KMS-11 (cell line): ENCODE results near the gene C10orf71.

ENCODE experiments used
- H2AFZ ChIP-seq: fragments of 200-600 bp; sonication (generic); 2 replicates; pipeline ENCODE4 v1.6.1; 2016; ENCODE audit warnings: antibody characterized with exemption, mixed run types, low read depth
- H3K27ac ChIP-seq: fragments of 200-600 bp; sonication (generic); 2 replicates; pipeline ENCODE4 v1.6.1; 2016; ENCODE audit warnings: mild to moderate bottlenecking, mixed run types
- H3K27me3 ChIP-seq: fragments of 200-600 bp; sonication (generic); 2 replicates; pipeline ENCODE4 v1.6.1; 2017; ENCODE audit warnings: mild to moderate bottlenecking, low read depth, mixed run types, moderate library complexity; ENCODE audit not compliant: insufficient read depth
- H3K36me3 ChIP-seq: fragments of 200-600 bp; sonication (generic); 2 replicates; pipeline ENCODE4 v1.6.1; 2017; ENCODE audit warnings: mild to moderate bottlenecking, mixed run types; ENCODE audit not compliant: insufficient read depth
- H3K4me1 ChIP-seq: fragments of 200-600 bp; sonication (generic); 2 replicates; pipeline ENCODE4 v1.6.1; 2016; ENCODE audit warnings: mild to moderate bottlenecking, low read depth, mixed run types; ENCODE audit not compliant: poor library complexity, severe bottlenecking
- H3K4me2 ChIP-seq: fragments of 200-600 bp; sonication (generic); 2 replicates; pipeline ENCODE4 v1.7.0; 2016; ENCODE audit warnings: mild to moderate bottlenecking, mixed run types
- H3K4me3 ChIP-seq: fragments of 200-600 bp; sonication (generic); IDR thresholded peaks from 2 replicates; pipeline ENCODE4 v1.6.1; 2017; ENCODE audit warnings: low read depth, low read length, mixed read lengths; ENCODE audit not compliant: insufficient read depth
- H3K79me2 ChIP-seq: fragments of 200-600 bp; sonication (generic); 2 replicates; pipeline ENCODE4 v1.6.1; 2016; ENCODE audit warnings: low read depth, mixed run types; ENCODE audit not compliant: insufficient read depth
- H3K9ac ChIP-seq: fragments of 200-600 bp; sonication (generic); 2 replicates; pipeline ENCODE4 v1.6.1; 2016; ENCODE audit warnings: mild to moderate bottlenecking, mixed run types
- H4K20me1 ChIP-seq: fragments of 200-600 bp; sonication (generic); 2 replicates; pipeline ENCODE4 v1.6.1; 2016; ENCODE audit warnings: mild to moderate bottlenecking, mixed run types; ENCODE audit not compliant: insufficient read depth
- CTCF ChIP-seq: fragments of 200-600 bp; sonication (generic); conservative IDR thresholded peaks from 2 replicates; pipeline ENCODE4 v1.6.1; 2017; ENCODE audit warnings: low read depth, mild to moderate bottlenecking, antibody characterized with exemption, low read length, moderate library complexity, mixed read lengths

The C10orf71 gene

GRCh38 chr10:49273626-49274025 lies 25.3 kb upstream of the C10orf71 start:
- Histone ChIP-seq H4K20me1 (no peaks in the 10 kb centered on the region), H3K4me1 (no peaks in the 10 kb centered on the region), H3K4me2 (no peak overlapping the region), H3K36me3 (no peaks in the 10 kb centered on the region), H3K27ac (no peak overlapping the region), H3K79me2 (no peaks in the 10 kb centered on the region), H3K9ac (no peak overlapping the region), H3K27me3 (no peaks in the 10 kb centered on the region), H3K4me3 (no peak overlapping the region), H2AFZ (no peak overlapping the region)
- no peak for TF ChIP-seq CTCF

GRCh38 chr10:49274886-49275285 lies 24.1 kb upstream of the C10orf71 start:
- Histone ChIP-seq H3K27ac (no peak overlapping the region), H3K36me3 (no peaks in the 10 kb centered on the region), H3K27me3 (no peaks in the 10 kb centered on the region), H3K4me2 (no peak overlapping the region), H2AFZ (no peak overlapping the region), H3K4me1 (no peaks in the 10 kb centered on the region), H3K4me3 (no peak overlapping the region), H4K20me1 (no peaks in the 10 kb centered on the region), H3K9ac (no peak overlapping the region), H3K79me2 (no peaks in the 10 kb centered on the region)
- no peak for TF ChIP-seq CTCF

- TF ChIP-seq CTCF: no peak
- no peaks in the 10 kb centered on the region for H3K36me3 ChIP-seq
- H4K20me1 ChIP-seq: no peaks in the 10 kb centered on the region
- no peaks in the 10 kb centered on the region for H3K79me2 ChIP-seq
- H3K27ac ChIP-seq: no peak overlapping the region
- no peaks in the 10 kb centered on the region for H3K4me1 ChIP-seq
- H3K4me3 ChIP-seq: no peak overlapping the region
- no peak overlapping the region for H2AFZ ChIP-seq
- H3K27me3 ChIP-seq: no peaks in the 10 kb centered on the region
- H3K9ac ChIP-seq: no peak overlapping the region
- H3K4me2 ChIP-seq: no peak overlapping the region
These were observed 23.1 kb upstream of the C10orf71 start for GRCh38 chr10:49275896-49276295.

- no peak overlapping the region for H3K4me3 ChIP-seq
- no peak overlapping the region for H2AFZ ChIP-seq
- H3K27me3 ChIP-seq: no peaks in the 10 kb centered on the region
These were observed 22.4 kb upstream of the C10orf71 start for GRCh38 chr10:49276596-49276995.

More at GRCh38 chr10:49276596-49276995, 22.4 kb upstream of the C10orf71 start:
- no peaks in the 10 kb centered on the region for H3K36me3 ChIP-seq
- no peak overlapping the region for H3K9ac ChIP-seq
- H3K79me2 ChIP-seq: no peaks in the 10 kb centered on the region
- no peak overlapping the region for H3K27ac ChIP-seq
- H4K20me1 ChIP-seq: no peaks in the 10 kb centered on the region
- H3K4me1 ChIP-seq: no peaks in the 10 kb centered on the region
- H3K4me2 ChIP-seq: no peak overlapping the region
- TF ChIP-seq CTCF: no peak
